HepG2 (cell line): ENCODE results near the gene OR2V2. TPM values are rescaled to one million over a fixed set of nuclear protein-coding genes. Genes with fewer than 3 reads are reported as not detected.

Source experiments
- HNRNPK ChIP-seq: fragments of 200-400 bp; formaldehyde crosslinking; IDR thresholded peaks from 2 replicates; pipeline ENCODE4 v1.6.1; 2018; ENCODE audit warnings: low read length, low read depth, moderate library complexity, mild to moderate bottlenecking; ENCODE audit not compliant: poor library complexity, severe bottlenecking
- MED8 ChIP-seq: sonication (generic); formaldehyde crosslinking; IDR thresholded peaks from 2 replicates; pipeline ENCODE4 v1.8.1; 2023; ENCODE audit warnings: mild to moderate bottlenecking, missing genetic modification reagents; ENCODE audit not compliant: insufficient replicate concordance
- NCOA2 ChIP-seq: sonication (generic); formaldehyde crosslinking; IDR thresholded peaks from 2 replicates; pipeline ENCODE4 v1.8.0; 2022; ENCODE audit warnings: inconsistent platforms
- TBX2 ChIP-seq: sonication (generic); formaldehyde crosslinking; IDR thresholded peaks from 2 replicates; pipeline ENCODE4 v1.5.0; 2020; ENCODE audit warnings: missing genetic modification reagents, mild to moderate bottlenecking, borderline replicate concordance
- polyA plus RNA-seq, 8 experiments: library from polyadenylated mRNA; depleted of rRNA in 3 of 8; stranded (reverse) in 7 of 8; unstranded in 1 of 8; fragments of >200 nt; fragmentation: Illumina TruSeq in 4 of 8; extraction: Trizol in 4 of 8; gene quantifications; 2 replicates each; pipeline versions ENCODE4 v1.2.1 to v1.2.3, GENCODE V29; 2011 to 2016; ENCODE audit warnings: low read depth in 4 of 8, missing spikeins in 1 of 8, mixed read lengths in 1 of 8; ENCODE audit not compliant: insufficient read depth in 1 of 8
- total RNA-seq, 5 experiments: library from RNA; depleted of rRNA; stranded (reverse); fragments of >200 nt; fragmentation: Illumina TruSeq; extraction: Trizol; gene quantifications; 2 replicates each; pipeline ENCODE4 v1.2.3, GENCODE V29; 2016; ENCODE audit warnings: low read depth in 1 of 5
- TF ChIP-seq, protein P1 (sequence below): sonication (generic); formaldehyde crosslinking; IDR thresholded peaks from 2 replicates; pipeline ENCODE4 v1.5.1; 2020; ENCODE audit warnings: mild to moderate bottlenecking, missing genetic modification reagents, moderate library complexity
- TF ChIP-seq, protein P2 (sequence below): conservative IDR thresholded peaks from 2 replicates; pipeline ENCODE4 v1.6.1; 2018; ENCODE audit warnings: missing genetic modification reagents
- TF ChIP-seq, protein P3 (sequence below): IDR thresholded peaks from 2 replicates; pipeline ENCODE4 v1.4.0; 2020; ENCODE audit warnings: mild to moderate bottlenecking, missing genetic modification reagents
- TF ChIP-seq, protein P4 (sequence below): sonication (generic); formaldehyde crosslinking; IDR thresholded peaks from 2 replicates; pipeline ENCODE4 v1.9.0; 2021; ENCODE audit warnings: mild to moderate bottlenecking, missing genetic modification reagents
- TF ChIP-seq, protein P5 (sequence below): sonication (generic); formaldehyde crosslinking; IDR thresholded peaks from 2 replicates; pipeline ENCODE4 v1.5.1; 2020; ENCODE audit warnings: mild to moderate bottlenecking, moderate library complexity, missing genetic modification reagents

OR2V2 gene
- total and polyA plus RNA-seq, 2 of the 13 experiments (the other 11 are each of a cell fraction or from before 2014, with no cell fraction given), result not detected

DNA sequence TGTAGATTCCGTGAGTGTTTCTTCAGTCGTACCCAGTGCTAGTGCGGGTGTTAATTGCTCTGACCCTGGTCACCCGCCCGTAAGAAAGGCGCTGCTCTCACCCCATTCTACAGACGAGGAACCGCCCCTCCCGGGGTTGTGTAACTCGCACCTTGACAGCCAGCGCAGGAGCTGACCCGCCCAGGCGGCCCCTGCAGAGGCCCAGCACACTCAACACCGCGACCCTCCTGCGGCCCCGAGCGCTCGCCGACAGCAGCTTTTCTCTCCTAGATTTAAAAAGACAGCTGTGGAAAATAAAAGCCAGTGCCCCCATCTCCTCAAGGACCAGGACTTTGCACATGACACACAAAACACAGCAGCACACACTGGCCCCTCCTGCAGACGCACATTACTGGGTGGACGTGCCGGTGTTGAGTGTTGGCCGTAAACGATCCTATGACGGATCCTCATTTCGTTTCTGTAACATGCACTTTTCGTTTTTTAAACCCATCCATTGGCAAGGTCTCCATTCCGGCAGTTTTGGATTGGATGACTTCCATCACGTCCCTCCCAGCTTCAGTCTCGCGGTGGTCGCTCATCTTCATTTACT is 22.9 kb downstream of the OR2V2 start (continued):
- TF ChIP-seq MED8 (CRISPR knock-in tag) (no peak), NCOA2 (CRISPR knock-in tag) (no peak), HNRNPK (no peak), TBX2 (CRISPR knock-in tag) (peak; percentile 62; the same call in 1 of the 2 replicates)
- TF ChIP-seq, protein P1, sequence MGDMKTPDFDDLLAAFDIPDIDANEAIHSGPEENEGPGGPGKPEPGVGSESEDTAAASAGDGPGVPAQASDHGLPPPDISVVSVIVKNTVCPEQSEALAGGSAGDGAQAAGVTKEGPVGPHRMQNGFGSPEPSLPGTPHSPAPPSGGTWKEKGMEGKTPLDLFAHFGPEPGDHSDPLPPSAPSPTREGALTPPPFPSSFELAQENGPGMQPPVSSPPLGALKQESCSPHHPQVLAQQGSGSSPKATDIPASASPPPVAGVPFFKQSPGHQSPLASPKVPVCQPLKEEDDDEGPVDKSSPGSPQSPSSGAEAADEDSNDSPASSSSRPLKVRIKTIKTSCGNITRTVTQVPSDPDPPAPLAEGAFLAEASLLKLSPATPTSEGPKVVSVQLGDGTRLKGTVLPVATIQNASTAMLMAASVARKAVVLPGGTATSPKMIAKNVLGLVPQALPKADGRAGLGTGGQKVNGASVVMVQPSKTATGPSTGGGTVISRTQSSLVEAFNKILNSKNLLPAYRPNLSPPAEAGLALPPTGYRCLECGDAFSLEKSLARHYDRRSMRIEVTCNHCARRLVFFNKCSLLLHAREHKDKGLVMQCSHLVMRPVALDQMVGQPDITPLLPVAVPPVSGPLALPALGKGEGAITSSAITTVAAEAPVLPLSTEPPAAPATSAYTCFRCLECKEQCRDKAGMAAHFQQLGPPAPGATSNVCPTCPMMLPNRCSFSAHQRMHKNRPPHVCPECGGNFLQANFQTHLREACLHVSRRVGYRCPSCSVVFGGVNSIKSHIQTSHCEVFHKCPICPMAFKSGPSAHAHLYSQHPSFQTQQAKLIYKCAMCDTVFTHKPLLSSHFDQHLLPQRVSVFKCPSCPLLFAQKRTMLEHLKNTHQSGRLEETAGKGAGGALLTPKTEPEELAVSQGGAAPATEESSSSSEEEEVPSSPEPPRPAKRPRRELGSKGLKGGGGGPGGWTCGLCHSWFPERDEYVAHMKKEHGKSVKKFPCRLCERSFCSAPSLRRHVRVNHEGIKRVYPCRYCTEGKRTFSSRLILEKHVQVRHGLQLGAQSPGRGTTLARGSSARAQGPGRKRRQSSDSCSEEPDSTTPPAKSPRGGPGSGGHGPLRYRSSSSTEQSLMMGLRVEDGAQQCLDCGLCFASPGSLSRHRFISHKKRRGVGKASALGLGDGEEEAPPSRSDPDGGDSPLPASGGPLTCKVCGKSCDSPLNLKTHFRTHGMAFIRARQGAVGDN (CRISPR knock-in tag), result peak; percentile 65; the same call in 1 of the 2 replicates
- TF ChIP-seq, protein P2, sequence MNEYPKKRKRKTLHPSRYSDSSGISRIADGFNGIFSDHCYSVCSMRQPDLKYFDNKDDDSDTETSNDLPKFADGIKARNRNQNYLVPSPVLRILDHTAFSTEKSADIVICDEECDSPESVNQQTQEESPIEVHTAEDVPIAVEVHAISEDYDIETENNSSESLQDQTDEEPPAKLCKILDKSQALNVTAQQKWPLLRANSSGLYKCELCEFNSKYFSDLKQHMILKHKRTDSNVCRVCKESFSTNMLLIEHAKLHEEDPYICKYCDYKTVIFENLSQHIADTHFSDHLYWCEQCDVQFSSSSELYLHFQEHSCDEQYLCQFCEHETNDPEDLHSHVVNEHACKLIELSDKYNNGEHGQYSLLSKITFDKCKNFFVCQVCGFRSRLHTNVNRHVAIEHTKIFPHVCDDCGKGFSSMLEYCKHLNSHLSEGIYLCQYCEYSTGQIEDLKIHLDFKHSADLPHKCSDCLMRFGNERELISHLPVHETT (CRISPR knock-in tag), result no peak
- TF ChIP-seq, protein P3, sequence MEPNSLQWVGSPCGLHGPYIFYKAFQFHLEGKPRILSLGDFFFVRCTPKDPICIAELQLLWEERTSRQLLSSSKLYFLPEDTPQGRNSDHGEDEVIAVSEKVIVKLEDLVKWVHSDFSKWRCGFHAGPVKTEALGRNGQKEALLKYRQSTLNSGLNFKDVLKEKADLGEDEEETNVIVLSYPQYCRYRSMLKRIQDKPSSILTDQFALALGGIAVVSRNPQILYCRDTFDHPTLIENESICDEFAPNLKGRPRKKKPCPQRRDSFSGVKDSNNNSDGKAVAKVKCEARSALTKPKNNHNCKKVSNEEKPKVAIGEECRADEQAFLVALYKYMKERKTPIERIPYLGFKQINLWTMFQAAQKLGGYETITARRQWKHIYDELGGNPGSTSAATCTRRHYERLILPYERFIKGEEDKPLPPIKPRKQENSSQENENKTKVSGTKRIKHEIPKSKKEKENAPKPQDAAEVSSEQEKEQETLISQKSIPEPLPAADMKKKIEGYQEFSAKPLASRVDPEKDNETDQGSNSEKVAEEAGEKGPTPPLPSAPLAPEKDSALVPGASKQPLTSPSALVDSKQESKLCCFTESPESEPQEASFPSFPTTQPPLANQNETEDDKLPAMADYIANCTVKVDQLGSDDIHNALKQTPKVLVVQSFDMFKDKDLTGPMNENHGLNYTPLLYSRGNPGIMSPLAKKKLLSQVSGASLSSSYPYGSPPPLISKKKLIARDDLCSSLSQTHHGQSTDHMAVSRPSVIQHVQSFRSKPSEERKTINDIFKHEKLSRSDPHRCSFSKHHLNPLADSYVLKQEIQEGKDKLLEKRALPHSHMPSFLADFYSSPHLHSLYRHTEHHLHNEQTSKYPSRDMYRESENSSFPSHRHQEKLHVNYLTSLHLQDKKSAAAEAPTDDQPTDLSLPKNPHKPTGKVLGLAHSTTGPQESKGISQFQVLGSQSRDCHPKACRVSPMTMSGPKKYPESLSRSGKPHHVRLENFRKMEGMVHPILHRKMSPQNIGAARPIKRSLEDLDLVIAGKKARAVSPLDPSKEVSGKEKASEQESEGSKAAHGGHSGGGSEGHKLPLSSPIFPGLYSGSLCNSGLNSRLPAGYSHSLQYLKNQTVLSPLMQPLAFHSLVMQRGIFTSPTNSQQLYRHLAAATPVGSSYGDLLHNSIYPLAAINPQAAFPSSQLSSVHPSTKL (CRISPR knock-in tag), result no peak
- TF ChIP-seq, protein P4, sequence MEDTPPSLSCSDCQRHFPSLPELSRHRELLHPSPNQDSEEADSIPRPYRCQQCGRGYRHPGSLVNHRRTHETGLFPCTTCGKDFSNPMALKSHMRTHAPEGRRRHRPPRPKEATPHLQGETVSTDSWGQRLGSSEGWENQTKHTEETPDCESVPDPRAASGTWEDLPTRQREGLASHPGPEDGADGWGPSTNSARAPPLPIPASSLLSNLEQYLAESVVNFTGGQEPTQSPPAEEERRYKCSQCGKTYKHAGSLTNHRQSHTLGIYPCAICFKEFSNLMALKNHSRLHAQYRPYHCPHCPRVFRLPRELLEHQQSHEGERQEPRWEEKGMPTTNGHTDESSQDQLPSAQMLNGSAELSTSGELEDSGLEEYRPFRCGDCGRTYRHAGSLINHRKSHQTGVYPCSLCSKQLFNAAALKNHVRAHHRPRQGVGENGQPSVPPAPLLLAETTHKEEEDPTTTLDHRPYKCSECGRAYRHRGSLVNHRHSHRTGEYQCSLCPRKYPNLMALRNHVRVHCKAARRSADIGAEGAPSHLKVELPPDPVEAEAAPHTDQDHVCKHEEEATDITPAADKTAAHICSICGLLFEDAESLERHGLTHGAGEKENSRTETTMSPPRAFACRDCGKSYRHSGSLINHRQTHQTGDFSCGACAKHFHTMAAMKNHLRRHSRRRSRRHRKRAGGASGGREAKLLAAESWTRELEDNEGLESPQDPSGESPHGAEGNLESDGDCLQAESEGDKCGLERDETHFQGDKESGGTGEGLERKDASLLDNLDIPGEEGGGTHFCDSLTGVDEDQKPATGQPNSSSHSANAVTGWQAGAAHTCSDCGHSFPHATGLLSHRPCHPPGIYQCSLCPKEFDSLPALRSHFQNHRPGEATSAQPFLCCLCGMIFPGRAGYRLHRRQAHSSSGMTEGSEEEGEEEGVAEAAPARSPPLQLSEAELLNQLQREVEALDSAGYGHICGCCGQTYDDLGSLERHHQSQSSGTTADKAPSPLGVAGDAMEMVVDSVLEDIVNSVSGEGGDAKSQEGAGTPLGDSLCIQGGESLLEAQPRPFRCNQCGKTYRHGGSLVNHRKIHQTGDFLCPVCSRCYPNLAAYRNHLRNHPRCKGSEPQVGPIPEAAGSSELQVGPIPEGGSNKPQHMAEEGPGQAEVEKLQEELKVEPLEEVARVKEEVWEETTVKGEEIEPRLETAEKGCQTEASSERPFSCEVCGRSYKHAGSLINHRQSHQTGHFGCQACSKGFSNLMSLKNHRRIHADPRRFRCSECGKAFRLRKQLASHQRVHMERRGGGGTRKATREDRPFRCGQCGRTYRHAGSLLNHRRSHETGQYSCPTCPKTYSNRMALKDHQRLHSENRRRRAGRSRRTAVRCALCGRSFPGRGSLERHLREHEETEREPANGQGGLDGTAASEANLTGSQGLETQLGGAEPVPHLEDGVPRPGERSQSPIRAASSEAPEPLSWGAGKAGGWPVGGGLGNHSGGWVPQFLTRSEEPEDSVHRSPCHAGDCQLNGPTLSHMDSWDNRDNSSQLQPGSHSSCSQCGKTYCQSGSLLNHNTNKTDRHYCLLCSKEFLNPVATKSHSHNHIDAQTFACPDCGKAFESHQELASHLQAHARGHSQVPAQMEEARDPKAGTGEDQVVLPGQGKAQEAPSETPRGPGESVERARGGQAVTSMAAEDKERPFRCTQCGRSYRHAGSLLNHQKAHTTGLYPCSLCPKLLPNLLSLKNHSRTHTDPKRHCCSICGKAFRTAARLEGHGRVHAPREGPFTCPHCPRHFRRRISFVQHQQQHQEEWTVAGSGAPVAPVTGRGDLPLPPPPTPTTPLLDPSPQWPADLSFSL (CRISPR knock-in tag), result peak; percentile 71
- TF ChIP-seq, protein P5, sequence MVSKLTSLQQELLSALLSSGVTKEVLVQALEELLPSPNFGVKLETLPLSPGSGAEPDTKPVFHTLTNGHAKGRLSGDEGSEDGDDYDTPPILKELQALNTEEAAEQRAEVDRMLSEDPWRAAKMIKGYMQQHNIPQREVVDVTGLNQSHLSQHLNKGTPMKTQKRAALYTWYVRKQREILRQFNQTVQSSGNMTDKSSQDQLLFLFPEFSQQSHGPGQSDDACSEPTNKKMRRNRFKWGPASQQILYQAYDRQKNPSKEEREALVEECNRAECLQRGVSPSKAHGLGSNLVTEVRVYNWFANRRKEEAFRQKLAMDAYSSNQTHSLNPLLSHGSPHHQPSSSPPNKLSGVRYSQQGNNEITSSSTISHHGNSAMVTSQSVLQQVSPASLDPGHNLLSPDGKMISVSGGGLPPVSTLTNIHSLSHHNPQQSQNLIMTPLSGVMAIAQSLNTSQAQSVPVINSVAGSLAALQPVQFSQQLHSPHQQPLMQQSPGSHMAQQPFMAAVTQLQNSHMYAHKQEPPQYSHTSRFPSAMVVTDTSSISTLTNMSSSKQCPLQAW (CRISPR knock-in tag), result peak; percentile 62; the same call in 1 of the 2 replicates
